Left lung (tissue), 10 donors: ENCODE measurements around the gene KLC1. TPM values are rescaled to one million over a fixed set of nuclear protein-coding genes. Genes with fewer than 3 reads are reported as not detected.

Experiments used
- ATAC-seq: fragments of 200-7000 bp; cut with Tn5 transposase; one replicate; pipeline ENCODE4 v1.9.1; 2020; ENCODE audit warnings: moderate library complexity
- DNase-seq, 4 donors: peaks; one replicate each; pipeline ENCODE4 v3.0.0-alpha.2; 2013 to 2020
- H3K27ac ChIP-seq, 2 donors: fragments of 200-600 bp; sonication (generic) in 1 of 2; one replicate each; pipeline versions ENCODE4 v1.5.0 to v1.8.0; 2020 to 2021
- H3K27me3 ChIP-seq, 2 donors: fragments of 200-600 bp; sonication (generic) in 1 of 2; one replicate each; pipeline versions ENCODE4 v1.5.0 to v1.8.0; 2020 to 2021
- H3K36me3 ChIP-seq, 2 donors: fragments of 200-600 bp; sonication (generic) in 1 of 2; one replicate each; pipeline versions ENCODE4 v1.5.0 to v1.8.0; 2020 to 2021
- H3K4me1 ChIP-seq, 2 donors: fragments of 200-600 bp; one replicate each; pipeline ENCODE4 v1.8.0; 2021
- H3K4me3 ChIP-seq, 2 donors: fragments of 200-600 bp; sonication (generic) in 1 of 2; one replicate each; pipeline versions ENCODE4 v1.5.0 to v1.8.0; 2020 to 2021; ENCODE audit warnings: mild to moderate bottlenecking in 1 of 2
- H3K9me3 ChIP-seq, 2 donors: fragments of 200-600 bp; sonication (generic) in 1 of 2; one replicate each; pipeline versions ENCODE4 v1.5.0 to v1.8.0; 2020 to 2021
- intact Hi-C, 2 donors: fragments of 100-400 bp; cut with DNase I; formaldehyde crosslinking; loops; one replicate each; pipeline versions ENCODE4 v1.11.2 to v1.14.2; 2022
- polyA plus RNA-seq, 6 donors: library from polyadenylated mRNA; unstranded; fragments of 120-200 nt; gene quantifications; one replicate each; pipeline ENCODE4 v1.2.1, GENCODE V29; 2013; ENCODE audit not compliant: insufficient read length in 6 of 6
- total RNA-seq, 2 donors: library from RNA; stranded (reverse); fragmentation: NEBNext Ultra II Directional; extraction: Animal tissue kit (Norgen Biotek cat#: 25700); gene quantifications; one replicate each; pipeline ENCODE4 v1.2.1, GENCODE V29; 2021
- TF ChIP-seq, protein P1 (sequence below), 2 donors: fragments of 200-600 bp; sonication (generic) in 1 of 2; IDR thresholded peaks; one replicate each; pipeline versions ENCODE4 v1.5.0 to v1.8.0; 2021; ENCODE audit warnings: antibody characterized with exemption in 2 of 2
- donor health status: DM: no; HTN: yes; CAD: no.
- donor health status: DM: no; HTN: no; CAD: no.

KLC1 gene
- total and polyA plus RNA-seq, 8 donors: 126 to 185 (median 156) TPM

- peaks cover 7 to 100% of the 10 kb centered on the region in 2 donors for H3K36me3 ChIP-seq
Observed at GRCh38 chr14:103671911-103672310, 42.9 kb downstream of the KLC1 start.

DNA sequence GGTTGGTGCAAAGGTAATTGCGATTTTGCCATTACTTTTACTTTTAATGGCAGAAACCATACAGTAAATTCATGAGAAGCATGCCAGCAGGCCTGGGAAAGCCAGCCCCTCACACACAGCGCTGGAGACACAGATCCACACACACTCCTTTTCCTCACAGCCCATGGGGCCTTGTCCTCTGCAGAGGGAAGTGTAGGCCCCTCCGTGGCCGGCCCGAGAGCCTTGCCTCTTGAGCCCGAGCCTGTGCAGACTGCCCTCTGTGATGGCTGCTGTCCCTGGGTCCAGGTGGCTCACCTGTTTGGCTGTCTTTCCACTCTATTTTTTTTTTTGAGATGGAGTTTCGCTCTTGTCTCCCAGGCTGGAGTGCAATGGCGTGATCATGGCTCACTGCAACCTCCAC is 46.9 kb downstream of the KLC1 start:
- Histone ChIP-seq H3K4me1 (no peaks in the 10 kb centered on the region), H3K9me3 (no peaks in the 10 kb centered on the region), H3K27me3 (no peaks in the 10 kb centered on the region), H3K4me3 (no peak overlapping the region), H3K27ac (no peak overlapping the region), H3K36me3 (peaks cover 10 to 100% of the 10 kb centered on the region in 2 donors)
- TF ChIP-seq, protein P1, sequence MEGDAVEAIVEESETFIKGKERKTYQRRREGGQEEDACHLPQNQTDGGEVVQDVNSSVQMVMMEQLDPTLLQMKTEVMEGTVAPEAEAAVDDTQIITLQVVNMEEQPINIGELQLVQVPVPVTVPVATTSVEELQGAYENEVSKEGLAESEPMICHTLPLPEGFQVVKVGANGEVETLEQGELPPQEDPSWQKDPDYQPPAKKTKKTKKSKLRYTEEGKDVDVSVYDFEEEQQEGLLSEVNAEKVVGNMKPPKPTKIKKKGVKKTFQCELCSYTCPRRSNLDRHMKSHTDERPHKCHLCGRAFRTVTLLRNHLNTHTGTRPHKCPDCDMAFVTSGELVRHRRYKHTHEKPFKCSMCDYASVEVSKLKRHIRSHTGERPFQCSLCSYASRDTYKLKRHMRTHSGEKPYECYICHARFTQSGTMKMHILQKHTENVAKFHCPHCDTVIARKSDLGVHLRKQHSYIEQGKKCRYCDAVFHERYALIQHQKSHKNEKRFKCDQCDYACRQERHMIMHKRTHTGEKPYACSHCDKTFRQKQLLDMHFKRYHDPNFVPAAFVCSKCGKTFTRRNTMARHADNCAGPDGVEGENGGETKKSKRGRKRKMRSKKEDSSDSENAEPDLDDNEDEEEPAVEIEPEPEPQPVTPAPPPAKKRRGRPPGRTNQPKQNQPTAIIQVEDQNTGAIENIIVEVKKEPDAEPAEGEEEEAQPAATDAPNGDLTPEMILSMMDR (IDR thresholded peaks at IDR 0.05): no peak
- intact Hi-C loops: no loop called here
- no peak for ATAC-seq
- DNase-seq: no peak

More at GRCh38 chr14:103671911-103672310, 42.9 kb downstream of the KLC1 start:
- H3K27me3 ChIP-seq: no peaks in the 10 kb centered on the region
- intact Hi-C loops: no loop called here
- H3K27ac ChIP-seq: no peak overlapping the region
- TF ChIP-seq, protein P1 (IDR thresholded peaks at IDR 0.05): no peak
- no peaks in the 10 kb centered on the region for H3K9me3 ChIP-seq
- no peak overlapping the region for H3K4me3 ChIP-seq
- DNase-seq (no peak), ATAC-seq (no peak)
- H3K4me1 ChIP-seq: no peaks in the 10 kb centered on the region

DNA sequence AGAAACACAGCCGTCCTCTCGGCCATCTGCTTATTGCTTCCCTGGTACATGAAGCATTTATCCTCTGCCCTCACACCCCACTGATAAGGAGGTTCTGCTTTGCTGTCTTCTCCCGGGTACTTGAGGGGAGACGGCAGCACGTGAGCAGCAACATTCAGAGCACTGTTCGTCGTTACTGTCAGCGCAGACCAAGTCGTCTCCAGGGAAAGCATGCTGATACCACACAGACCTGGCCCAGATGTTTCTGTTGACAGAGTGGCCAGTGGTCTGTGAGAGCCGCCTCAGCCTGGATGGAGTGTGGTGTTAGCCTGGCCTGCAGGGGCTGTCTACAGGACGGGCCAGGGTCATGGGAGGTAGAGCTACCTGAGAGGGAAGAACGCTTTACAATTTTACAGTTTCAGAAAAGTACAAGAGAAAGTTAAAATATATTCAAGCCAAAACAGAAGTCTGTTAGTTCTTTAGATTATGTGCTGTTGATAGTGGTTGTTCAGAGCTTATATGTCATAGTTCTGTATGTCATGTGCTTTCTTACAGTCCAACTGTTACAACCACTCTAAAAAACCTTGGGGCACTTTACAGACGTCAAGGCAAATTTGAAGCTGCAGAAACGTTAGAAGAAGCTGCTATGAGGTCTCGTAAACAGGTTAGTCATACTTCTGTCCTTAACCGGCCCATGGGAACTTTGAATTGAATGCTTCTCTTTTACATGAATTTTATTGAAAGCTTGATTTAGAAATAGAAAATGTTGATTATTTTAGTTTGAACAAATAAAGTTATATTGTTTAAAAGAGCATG is 48.1 kb downstream of the KLC1 start:
- Histone ChIP-seq H3K27me3 (no peaks in the 10 kb centered on the region), H3K27ac (no peak overlapping the region), H3K4me1 (no peaks in the 10 kb centered on the region), H3K9me3 (no peaks in the 10 kb centered on the region), H3K4me3 (no peak overlapping the region), H3K36me3 (peaks cover 10 to 100% of the 10 kb centered on the region in 2 donors)
- DNase-seq: no peak
- intact Hi-C loops: no loop called here
- no peak for ATAC-seq
- TF ChIP-seq, protein P1 (IDR thresholded peaks at IDR 0.05): no peak

DNA sequence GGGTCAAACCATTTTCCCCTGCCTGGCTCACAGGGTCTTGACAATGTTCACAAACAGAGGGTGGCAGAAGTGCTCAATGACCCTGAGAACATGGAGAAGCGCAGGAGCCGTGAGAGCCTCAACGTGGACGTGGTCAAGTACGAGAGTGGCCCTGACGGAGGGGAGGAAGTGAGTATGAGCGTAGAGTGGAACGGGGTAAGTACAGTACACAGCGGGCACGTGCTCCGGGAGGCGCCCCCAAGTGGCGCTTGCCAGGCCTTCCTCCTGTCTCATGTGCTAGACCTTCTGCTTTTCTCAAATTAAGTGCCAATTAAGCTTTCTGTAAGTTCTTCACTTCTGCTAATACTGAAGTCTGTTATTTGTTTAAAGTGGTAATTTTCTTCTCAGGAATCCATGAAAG is 50.3 kb downstream of the KLC1 start:
- no peaks in the 10 kb centered on the region for H3K9me3 ChIP-seq
- TF ChIP-seq, protein P1 (IDR thresholded peaks at IDR 0.05): peak; percentile 24 to 32
- intact Hi-C loops: no loop called here
- H3K36me3 ChIP-seq: peaks cover 10 to 100% of the 10 kb centered on the region in 2 donors
- no peaks in the 10 kb centered on the region for H3K4me1 ChIP-seq
- H3K27me3 ChIP-seq: no peaks in the 10 kb centered on the region
- ATAC-seq: peak; percentile 95
- DNase-seq: peak in 2 of 4 donors; percentile 3 to 32
- no peak overlapping the region for H3K27ac ChIP-seq
- H3K4me3 ChIP-seq: no peak overlapping the region

GRCh38 chr14:103680491-103681231 is 51.6 kb downstream of the KLC1 start:
- Histone ChIP-seq H3K4me3 (no peak overlapping the region), H3K4me1 (no peaks in the 10 kb centered on the region), H3K9me3 (no peaks in the 10 kb centered on the region), H3K36me3 (peaks cover 8 to 100% of the 10 kb centered on the region in 2 donors), H3K27ac (no peak overlapping the region), H3K27me3 (no peaks in the 10 kb centered on the region)
- DNase-seq: no peak
- TF ChIP-seq, protein P1 (IDR thresholded peaks at IDR 0.05): no peak
- intact Hi-C loops: no loop called here
- no peak for ATAC-seq
